Hematopoietic multipotent progenitor cell (in vitro differentiated cells): ENCODE results near the gene IGSF21. TPM values are rescaled to one million over a fixed set of nuclear protein-coding genes. Genes with fewer than 3 reads are reported as not detected.

ENCODE experiments used
- DNase-seq, 3 donors: peaks; one replicate each; pipeline ENCODE4 v3.0.0-alpha.2; 2011 to 2015; ENCODE audit warnings: low read depth in 2 of 3, low spot score in 2 of 3
- total RNA-seq: library from RNA; depleted of rRNA; stranded (reverse); fragments of >200 nt; gene quantifications from one replicate; pipeline ENCODE4 v1.2.3, GENCODE V29; 2012

IGSF21 gene
- total RNA-seq, 1 donor: under 0.01 TPM

DNA sequence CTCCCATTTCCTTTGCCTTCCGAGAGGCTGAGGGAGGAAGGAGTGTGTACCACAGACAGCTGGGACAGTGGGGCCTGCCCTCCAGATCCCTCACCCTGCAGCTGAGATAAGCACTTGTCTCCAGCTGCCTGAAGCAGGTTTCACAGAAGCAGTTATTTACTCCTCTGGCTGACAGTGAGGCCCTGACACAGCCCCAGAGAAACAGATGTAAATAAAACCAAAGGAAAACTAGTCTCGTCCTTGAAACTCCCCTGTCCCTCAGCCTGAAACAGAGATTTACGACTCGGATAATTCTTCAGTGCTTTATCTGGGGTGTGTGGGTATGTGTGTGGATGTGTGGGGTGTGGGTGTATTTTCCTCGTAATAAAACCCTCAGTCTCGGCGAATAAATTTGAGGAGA lies 181.1 kb downstream of the IGSF21 start:
- DNase-seq: no peak

DNA sequence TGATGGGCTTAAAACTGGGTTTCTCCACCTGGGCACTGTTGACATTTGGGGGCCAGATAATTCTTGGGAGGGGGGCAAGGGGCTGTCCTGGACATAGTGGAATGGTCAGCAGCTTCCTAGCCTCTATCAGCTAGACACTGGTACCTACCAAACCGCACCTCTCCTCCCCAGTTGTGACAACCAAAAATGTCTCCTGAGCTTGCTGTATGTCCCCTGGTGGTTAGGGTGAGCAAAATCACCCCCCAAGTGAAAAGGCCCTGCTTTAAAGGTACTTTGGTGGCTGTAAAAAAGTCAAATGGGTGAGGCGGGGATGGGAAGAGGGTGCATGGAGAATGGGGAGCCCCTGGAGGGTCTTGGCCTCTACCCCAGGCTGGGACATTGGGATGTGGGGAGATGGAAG lies 182.0 kb downstream of the IGSF21 start:
- no peak for DNase-seq

DNA sequence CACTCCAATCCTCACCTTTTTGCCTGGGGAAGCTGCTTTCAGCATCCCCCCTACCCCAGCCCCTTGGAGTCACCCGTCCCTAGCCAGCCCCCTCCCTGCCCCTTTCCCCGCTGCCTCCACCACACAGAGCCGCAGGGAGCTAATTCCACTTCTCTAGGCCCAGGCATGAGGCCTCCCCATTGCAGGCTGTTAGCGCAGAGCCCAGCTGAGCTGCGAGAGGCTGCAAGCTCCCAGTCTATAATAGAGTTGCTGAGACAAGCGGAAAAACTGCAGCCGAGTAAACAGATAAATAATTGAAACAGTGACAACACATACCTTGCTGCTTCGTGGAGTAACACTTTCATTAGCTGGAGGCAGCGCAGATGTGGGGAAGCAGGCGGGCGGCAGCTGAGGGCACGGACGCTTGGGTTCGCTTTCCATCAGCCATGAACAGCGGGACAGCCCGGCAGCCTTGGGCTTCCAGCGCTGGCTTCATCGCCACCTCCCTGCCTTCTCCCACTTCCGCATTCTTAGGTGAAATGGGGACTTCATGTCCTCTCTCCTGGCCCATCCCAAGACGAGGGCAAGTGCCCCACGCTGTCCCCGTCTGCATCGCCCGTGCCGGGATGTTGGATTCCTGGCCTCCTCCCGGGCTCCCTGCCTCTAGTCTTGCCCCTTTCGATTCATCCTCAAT lies 183.3 kb downstream of the IGSF21 start:
- DNase-seq: no peak

DNA sequence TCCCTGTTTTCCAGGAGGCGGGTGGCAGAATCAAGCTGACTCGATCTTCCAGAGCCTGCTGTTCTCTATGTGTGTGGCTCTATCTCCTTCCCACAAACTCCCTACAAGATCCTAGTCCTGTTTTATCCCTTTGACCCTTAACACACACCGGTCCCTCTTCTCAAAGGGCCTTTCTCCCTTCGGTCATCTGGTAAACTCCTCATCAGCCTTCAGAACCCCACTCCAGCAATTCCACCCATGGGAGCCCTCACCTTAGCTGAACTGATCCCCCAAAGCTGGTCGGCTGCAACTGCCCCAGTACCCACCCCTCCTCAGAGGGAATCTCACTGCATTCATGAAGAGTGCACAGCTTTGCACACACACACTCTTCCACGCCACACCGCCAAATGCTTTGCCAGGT lies 184.9 kb downstream of the IGSF21 start:
- DNase-seq: no peak

DNA sequence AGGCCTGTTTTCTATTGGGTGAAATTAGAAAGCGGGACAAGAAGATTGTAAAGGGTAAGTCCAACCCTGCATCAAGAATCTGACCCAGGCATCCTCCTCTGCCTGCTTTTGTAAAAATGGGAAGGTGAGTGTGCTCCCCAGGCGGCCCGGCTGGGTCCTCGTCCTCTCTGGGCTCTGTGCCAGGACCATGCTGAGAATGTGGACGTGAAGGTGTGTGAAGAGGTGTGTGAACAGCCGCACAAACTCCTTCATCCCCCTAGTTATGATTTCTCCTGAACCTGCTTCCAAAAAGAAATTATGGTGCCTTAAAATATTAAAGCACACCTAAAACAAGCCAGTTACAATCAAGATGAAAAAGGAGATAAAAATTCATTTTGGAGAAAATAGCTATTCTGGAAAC lies 185.7 kb downstream of the IGSF21 start:
- no peak for DNase-seq

DNA sequence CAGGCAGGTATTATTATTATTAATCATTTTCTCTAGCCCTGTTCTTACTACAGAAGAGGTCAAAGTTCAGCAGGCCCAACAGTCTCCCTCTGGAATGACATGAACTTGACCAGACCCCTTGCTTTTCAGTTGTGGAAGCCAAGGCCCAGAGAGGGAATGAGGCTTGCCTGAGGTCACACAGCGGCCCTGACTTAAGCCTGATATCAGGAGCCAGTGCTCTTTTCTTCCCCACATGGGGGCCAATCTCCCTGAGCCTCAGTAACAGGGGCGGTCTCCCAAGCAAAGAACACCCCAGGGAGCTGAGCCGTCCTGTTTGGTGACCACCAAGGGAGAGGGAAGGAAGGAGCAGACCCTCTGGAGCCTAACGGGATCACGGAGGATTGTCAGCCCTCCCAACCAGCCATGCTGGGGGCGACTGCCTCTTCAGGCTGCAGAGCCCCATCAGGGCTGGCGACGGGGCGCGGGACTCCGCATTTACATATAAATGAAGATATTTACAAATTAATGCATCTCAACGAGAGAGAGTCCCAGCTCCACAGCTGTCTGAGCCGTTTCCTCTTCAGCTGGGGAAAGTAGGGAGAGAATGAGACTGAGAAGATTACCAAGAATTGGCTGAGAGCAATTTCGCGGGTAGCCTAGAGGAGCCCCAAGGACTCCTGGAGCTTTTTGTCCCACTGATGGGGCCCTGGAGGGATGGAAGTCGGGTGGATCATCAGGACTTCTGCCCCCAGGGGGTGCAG lies 187.0 kb downstream of the IGSF21 start:
- no peak for DNase-seq

DNA sequence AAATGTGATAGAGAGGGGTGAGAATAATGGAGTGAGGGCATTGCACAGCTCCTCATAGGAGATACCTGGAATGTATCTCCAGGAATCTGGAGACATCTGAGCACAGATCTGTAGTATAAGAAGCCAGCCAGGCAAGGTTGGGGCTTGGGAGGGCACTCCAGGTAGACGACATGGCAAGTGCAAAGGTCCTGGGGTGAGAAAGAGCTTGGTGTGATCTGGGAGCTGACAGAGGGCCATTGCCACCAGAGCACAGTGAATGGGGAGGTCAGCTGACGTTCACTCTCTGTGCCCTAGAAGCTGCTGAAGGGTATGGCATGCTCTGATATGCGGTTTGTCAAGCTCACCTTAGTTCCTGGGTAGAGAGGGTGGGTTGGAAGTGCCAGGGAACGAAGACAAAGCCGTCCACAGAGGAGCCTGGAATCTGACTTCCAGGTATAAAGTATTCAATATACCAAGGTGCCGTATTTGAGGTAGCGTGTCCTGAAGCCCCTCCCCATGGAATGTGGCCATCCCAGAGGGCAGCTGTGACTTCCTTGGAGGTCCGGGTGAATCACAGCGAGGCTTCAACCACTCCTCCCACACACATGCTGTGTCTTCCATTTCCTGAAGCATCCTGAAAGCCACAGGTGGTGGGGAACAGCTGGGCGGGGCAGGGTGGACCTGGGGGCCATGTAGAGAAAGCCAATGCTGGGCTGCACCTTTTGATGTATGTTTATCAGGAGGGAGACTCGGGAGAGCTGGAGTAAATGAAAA lies 190.5 kb downstream of the IGSF21 start:
- no peak for DNase-seq

DNA sequence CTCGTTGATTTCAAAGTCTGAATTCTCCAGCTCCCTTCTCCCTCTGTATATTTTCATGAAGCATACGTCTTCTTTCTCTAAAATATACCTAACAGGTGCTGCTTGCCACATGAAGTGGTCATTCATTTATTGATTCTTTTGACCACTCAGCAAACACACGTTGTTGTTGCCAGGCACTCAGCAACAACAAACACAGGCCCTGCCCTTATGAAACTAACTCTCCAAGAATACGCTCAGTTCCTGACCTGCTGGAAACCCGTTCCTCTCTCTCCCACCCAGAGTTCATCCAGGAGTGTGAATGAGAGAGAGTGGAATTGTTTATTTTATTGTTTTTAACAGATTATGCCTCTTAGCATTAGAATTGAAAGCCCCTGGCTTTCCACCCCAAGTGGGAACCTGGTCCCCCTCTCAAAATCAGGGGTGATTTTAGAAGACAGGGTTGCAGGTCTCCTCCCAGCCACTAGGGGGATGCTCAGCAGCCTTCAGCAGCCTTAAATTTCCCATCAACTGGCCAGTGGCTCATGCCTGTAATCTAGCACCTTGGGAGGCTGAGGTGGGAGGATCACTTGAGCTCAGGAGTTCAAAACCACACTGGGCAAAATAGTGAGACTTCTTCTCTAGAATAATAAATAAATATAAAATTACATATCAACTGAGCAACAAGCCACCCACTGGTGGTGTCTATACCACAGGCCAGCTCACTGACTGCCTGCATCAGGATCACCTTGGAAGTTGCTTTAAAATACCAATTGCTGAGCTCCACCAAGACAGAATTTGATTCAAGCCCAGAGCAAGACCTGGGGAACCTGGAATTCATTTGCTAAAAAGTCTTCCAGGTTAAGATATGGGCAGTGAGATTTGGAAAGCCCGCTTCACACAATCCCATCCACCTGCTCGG lies 192.1 kb downstream of the IGSF21 start:
- peak in 1 of 3 donors; percentile 13 for DNase-seq

DNA sequence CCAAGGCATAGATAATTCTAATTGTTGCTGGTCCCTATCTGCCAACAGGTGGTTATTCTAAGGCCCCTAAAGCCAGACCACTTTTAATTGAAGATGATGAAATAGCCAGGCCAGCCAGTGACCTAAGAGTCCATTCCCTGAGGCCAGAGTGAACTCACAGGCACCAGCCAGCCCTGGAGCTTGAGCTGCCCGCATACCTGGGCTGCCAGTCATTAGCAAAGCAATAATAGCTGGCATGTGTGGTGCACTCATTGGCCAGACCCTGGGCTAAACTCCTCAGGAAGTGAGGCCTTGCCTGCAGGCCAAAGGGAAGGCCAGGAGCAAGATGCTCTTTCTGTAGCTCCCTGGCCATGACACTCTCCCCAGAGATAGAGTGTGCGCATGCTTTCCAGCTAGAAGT lies 192.8 kb downstream of the IGSF21 start:
- no peak for DNase-seq

DNA sequence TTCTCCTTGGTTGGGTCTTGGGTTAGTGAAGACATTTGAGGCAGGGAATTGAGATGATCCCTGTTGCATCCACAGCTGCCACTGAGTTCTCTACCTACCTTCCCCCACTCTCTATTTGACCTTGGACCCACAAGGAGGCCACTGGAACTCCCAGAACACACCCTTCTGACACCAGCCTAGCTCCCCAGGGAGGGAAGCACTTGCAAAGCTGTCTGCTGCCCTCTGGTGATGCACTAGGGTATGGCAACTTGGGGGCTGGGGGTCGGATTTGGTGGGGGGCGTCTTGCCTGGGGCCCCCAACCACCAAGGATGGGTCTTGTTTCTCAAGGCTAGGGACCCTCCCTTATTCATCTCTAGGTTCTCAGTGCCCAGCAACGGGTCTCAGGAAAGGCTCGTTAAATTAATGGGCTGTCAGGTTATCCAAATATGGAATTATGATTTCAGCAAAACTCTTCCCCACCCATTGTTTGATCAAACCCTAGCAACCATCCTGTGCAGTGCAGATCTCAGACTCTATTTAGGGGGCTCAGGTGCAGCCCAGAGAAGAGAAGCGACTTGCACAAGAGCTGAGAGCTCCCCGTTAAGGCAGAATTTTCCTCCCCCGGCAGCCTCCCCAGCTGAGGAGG lies 195.3 kb downstream of the IGSF21 start:
- DNase-seq: no peak

DNA sequence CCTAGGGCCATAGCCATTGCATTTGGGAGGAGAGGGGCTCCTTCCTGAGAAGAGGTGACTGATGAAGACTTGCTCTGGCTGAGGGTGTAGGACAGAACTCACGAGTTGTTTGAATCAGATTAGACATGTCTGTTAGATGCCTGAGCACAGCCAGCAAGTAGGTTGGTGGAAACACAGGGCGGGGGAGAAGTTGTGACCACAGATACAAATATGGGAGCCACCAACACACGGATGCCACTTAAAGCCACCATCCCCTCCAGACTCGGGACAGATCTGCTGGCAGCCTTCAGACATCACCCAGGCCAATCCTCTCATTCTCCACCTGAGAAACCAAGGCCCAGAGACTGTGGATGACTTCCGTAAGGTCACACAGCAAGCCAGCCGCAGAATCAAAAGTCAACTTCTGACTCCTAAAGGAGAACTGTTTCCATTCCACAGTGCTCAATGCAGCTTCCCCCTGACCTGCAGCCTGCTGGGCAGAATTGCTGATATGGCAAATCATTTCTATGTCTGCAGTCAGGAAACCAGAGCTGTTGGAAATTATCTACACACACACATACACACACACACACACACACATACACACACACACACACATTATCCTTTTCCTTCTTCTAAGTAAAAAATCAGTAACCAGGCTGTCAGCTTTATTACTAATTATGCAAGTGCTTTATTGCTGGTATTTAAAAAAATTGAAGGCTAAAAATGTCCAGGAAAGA lies 196.7 kb downstream of the IGSF21 start:
- DNase-seq: no peak

DNA sequence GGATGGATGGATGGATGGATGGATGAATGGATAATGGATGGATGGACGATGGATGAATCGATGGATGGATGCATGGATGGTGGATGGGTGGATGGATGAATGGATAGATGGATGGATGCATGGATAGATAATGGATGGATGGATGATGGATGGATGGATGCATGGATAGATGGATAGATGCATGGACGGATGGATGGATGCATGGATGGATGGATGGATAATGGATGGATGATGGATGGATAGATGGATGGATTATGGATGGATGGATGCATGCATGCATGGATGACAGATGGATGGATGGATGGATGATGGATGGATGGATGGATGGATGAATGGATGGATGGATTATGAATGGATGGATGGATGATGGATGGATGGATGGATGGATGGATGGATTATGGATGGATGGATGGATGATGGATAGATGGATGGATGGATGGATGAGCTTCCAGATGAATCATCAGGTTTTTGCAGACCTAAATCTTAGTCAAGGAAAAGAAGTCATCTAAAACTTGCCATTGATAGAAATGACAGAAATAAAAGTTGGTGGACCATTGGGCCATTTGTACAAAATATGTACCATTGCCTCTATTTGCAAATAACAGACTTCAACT lies 197.7 kb downstream of the IGSF21 start:
- no peak for DNase-seq

DNA sequence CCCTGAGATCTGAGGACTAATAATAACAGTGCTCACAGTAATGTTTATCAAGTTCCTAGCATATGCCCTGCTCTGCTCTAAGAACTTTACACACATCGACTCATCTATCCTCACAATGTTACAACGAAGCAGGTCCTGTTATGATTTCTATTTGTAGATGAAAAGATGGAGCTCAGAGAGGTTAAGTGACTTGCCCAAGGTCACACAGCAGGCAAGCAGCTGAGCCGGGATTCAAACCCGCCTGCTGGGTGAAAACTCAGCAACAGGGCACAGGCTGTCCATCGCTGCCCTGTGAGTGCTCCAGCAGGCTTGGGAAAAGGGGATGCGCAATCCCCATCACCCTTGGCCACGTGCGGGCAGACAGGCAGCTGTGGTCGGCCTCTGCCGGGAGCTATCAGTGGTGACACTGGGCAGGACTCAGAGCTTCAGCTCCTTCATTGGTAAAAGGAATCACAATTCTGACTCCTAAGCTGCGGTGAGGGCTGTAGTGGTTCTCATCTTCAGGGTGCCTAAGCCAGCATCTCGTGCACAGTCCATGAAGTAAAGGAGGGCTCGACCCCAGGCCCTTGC lies 199.8 kb downstream of the IGSF21 start:
- DNase-seq: no peak

DNA sequence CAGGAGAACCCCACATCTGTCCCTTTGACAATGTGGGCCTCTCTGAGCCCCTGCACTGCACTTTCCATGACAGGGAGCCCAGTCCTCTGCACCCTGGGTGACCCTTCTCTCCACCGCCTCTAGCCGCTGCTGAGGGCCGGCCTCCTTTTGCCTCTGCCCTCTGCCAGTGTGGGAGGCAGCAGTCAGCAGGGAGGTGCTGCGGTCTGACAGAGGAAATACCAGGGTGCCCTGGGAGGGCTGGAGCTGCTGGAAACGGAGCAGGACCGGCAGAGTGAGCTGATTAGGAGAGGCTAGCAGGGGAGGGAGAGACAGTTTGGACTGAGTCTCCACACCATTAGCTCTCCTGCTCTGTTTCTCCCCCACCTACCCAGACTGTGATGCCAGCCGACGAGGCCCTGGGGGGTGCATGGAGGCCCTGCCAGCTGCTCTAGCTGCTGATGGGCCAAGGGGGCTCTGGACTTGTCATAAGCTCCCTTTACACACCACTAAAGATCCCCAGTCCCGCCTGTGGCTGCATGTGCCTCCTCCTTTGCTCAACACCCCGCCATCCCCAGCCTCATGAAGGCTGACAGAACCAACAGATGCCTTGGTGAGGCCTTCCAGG lies 202.1 kb downstream of the IGSF21 start:
- no peak for DNase-seq

DNA sequence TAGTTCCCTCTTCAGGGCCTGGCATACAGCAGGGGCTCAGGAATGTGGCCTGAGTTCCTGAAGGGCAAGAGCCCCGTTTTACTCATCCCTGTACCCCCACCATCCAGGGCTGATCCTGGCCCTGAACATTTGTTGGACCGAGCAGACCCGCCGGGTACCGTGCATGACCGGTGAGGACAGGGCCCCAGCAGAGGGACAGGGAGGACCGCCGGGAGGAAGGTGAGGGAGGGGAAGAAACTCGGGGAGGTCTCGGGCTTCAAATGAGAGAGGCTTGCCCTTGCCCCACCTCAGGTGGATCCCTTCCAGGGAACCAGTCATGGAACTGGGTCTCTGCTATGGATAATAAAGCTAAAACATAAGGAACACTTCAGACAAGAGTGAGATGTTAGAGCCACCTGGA lies 205.4 kb downstream of the IGSF21 start:
- no peak for DNase-seq

DNA sequence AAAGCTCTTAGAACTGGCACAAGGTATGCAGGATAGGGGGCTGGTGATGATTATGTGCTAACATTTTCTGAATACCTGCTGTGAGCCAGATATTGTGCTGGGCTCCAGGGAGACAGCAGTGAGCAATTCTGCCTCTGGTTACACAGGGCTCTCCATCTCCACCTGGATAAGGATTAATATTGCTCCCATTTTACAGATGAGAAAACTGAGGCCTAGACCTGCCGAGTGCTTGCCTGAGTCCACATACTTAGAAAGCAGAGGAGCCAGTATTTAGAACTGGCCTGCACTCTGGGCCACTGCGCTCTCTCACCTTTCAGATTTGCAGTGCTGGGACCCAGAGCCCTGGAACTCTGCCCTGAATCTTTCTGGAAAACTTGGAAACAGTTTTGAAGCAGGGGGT lies 205.9 kb downstream of the IGSF21 start:
- DNase-seq: no peak

DNA sequence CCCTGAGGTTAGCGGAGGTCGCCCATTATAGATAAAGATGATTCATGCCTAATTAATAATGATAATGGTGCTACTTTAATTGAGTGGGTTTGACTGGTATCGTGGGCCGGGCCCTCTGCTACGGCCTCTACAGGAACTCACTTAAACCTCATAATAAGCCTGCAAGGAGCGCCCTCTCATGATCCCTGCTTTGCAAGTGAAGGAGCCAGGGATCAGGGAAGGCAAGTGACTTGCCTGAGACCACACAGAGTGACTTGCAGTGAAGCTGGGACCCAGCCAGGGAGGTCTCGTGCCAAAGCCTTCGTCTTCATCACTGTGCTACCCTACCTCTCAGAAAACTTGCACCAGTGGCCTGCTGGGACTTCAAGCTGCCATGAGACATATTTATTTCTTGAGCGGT lies 206.8 kb downstream of the IGSF21 start:
- DNase-seq: no peak

DNA sequence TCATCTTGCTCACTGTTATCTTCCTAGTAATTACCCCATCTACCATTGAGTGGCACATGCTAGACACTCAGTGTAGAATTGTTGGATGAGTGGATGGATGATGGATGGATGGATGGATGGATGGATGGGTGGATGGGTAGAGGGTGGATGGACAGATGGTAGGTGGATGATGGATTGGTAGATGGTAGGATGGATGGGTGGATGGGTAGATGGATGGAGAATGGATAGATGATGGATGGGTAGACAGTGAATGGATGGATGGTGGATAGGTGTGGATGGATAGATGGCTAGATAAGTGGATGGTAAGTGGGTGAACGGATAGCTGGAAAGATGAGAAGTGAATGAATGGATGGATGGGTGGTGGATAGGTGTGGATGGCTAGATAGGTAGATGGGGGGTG lies 207.9 kb downstream of the IGSF21 start:
- no peak for DNase-seq

DNA sequence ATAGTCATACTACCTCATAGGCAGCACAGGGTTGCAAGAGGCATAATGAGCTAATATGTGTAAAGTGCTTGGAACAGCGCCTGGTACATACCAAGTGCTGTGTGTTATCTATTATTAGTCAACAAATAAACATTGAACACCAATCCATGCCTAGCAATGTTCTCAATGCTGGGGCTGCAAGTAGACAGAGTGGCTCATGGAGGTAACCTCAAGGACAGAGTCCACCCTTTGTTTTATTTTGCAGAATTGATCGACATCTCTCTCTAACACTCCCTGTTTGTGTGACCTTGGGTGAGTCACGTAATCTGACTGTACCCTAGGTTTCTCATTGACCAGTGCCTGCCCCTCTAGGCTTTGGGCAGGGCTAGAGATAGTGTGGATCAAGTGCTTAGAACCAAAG lies 209.2 kb downstream of the IGSF21 start:
- DNase-seq: no peak
